Esophagus muscularis mucosa (tissue), 4 donors: Measurements from ENCODE around the gene GCNT1. TPM values are rescaled to one million over a fixed set of nuclear protein-coding genes. Genes with fewer than 3 reads are reported as not detected.
"Not testable (repeated sequence)": the region's sequence is repeated elsewhere in the genome, so short reads cannot be mapped to it uniquely, and the experiment has no call there.

Source experiments
- DNase-seq: peaks from one replicate; pipeline ENCODE4 v3.0.0-alpha.2; 2017; ENCODE audit errors: extremely low spot score
- H3K27ac ChIP-seq, 4 donors: fragments of 200-600 bp; sonication (generic); replicated peaks in 1 of 4; 1 replicate in 3 of 4; 2 replicates in 1 of 4; pipeline ENCODE4 v1.5.1; 2016 to 2019; ENCODE audit warnings: mild to moderate bottlenecking in 1 of 4
- H3K27me3 ChIP-seq, 4 donors: fragments of 200-600 bp; sonication (generic); one replicate each; pipeline versions ENCODE4 v1.5.1 to v1.6.0; 2016 to 2019
- H3K36me3 ChIP-seq, 4 donors: fragments of 200-600 bp; sonication (generic); one replicate each; pipeline ENCODE4 v1.5.1; 2016 to 2019
- H3K4me1 ChIP-seq, 4 donors: fragments of 200-600 bp; sonication (generic); one replicate each; pipeline ENCODE4 v1.5.1; 2016 to 2019
- H3K4me3 ChIP-seq, 4 donors: fragments of 200-600 bp; sonication (generic); 1 replicate in 2 of 4; 2 replicates in 2 of 4; pipeline ENCODE4 v1.5.1; 2016 to 2019; ENCODE audit warnings: mild to moderate bottlenecking in 4 of 4, moderate library complexity in 1 of 4
- H3K9me3 ChIP-seq, 4 donors: fragments of 200-600 bp; sonication (generic); 1 replicate in 3 of 4; 2 replicates in 1 of 4; pipeline ENCODE4 v1.5.1; 2016 to 2019
- EP300 ChIP-seq: sonication (generic); formaldehyde crosslinking; IDR thresholded peaks from one replicate; pipeline ENCODE4 v1.6.1; 2017; ENCODE audit warnings: antibody characterized with exemption
- POLR2A ChIP-seq: fragments of 450-650 bp; IDR thresholded peaks from one replicate; pipeline ENCODE4 v1.6.1; 2017; ENCODE audit warnings: antibody characterized with exemption, moderate library complexity, mild to moderate bottlenecking, low read depth
- POLR2AphosphoS5 ChIP-seq, 2 donors: sonication (generic); formaldehyde crosslinking; IDR thresholded peaks; one replicate each; pipeline ENCODE4 v1.6.1; 2017; ENCODE audit warnings: antibody characterized with exemption in 2 of 2
- WGBS: methylation state at CpG from one replicate; pipeline ENCODE4 v1.1.5; 2018; 5-methylcytosine and 5-hydroxymethylcytosine counted together
- intact Hi-C: fragments of 100-400 bp; cut with DNase I; formaldehyde crosslinking; loops from one replicate; pipeline ENCODE4 v1.15.1; 2023
- total RNA-seq, 4 donors: library from RNA; depleted of rRNA; stranded (reverse); fragments of >200 nt; gene quantifications; one replicate each; pipeline versions ENCODE4 v1.1.0 to v1.2.1, GENCODE V29; 2016
- TF ChIP-seq, protein P1 (sequence below), 3 experiments: fragments of 200-600 bp in 2 of 3; fragments of 450-650 bp in 1 of 3; sonication (generic) in 2 of 3; IDR thresholded peaks; one replicate each; pipeline ENCODE4 v1.5.1; 2017 to 2019; ENCODE audit warnings: antibody characterized with exemption in 3 of 3, mild to moderate bottlenecking in 2 of 3, moderate library complexity in 1 of 3

The GCNT1 gene
- total RNA-seq, 4 donors from 2014 or later = 1.2 to 6.5 (median 3.3) TPM

DNA sequence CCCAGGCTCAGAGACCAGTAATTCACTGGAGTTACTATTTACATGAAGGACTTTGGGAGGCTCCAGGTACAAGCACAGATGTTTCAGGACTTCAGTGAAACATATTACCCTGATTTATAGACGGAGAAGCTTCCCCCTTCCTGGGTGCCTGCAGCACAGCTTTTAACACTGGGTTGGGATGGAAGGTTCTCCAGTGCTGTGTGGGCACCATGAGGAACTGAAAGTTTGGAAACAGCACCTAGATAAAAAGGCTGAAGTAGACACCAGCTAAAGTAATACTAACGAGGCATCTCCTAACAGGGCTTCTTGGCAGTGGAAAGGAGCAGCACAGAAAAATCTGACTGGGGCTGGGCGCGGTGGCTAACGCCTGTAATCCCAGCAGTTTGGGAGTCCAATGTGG lies 70.7 kb downstream of the GCNT1 start:
- Histone ChIP-seq H3K36me3 (no peaks in the 10 kb centered on the region), H3K4me3 (no peak overlapping the region), H3K27me3 (peaks cover 0 to 4% (median 0%) of the 10 kb centered on the region in 4 donors), H3K4me1 (peaks cover 0 to 12% (median 4%) of the 10 kb centered on the region in 4 donors), H3K27ac (no peak overlapping the region), H3K9me3 (no peaks in the 10 kb centered on the region)
- intact Hi-C loops = no loop called here
- no peak for DNase-seq
- 88% methylated on average over 5 of the region's 5 CpGs for WGBS
- TF ChIP-seq POLR2A (no peak), EP300 (no peak), POLR2AphosphoS5 (IDR thresholded peaks at IDR 0.05) (no peak)
- TF ChIP-seq, protein P1, sequence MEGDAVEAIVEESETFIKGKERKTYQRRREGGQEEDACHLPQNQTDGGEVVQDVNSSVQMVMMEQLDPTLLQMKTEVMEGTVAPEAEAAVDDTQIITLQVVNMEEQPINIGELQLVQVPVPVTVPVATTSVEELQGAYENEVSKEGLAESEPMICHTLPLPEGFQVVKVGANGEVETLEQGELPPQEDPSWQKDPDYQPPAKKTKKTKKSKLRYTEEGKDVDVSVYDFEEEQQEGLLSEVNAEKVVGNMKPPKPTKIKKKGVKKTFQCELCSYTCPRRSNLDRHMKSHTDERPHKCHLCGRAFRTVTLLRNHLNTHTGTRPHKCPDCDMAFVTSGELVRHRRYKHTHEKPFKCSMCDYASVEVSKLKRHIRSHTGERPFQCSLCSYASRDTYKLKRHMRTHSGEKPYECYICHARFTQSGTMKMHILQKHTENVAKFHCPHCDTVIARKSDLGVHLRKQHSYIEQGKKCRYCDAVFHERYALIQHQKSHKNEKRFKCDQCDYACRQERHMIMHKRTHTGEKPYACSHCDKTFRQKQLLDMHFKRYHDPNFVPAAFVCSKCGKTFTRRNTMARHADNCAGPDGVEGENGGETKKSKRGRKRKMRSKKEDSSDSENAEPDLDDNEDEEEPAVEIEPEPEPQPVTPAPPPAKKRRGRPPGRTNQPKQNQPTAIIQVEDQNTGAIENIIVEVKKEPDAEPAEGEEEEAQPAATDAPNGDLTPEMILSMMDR (IDR thresholded peaks at IDR 0.05) = no peak

DNA sequence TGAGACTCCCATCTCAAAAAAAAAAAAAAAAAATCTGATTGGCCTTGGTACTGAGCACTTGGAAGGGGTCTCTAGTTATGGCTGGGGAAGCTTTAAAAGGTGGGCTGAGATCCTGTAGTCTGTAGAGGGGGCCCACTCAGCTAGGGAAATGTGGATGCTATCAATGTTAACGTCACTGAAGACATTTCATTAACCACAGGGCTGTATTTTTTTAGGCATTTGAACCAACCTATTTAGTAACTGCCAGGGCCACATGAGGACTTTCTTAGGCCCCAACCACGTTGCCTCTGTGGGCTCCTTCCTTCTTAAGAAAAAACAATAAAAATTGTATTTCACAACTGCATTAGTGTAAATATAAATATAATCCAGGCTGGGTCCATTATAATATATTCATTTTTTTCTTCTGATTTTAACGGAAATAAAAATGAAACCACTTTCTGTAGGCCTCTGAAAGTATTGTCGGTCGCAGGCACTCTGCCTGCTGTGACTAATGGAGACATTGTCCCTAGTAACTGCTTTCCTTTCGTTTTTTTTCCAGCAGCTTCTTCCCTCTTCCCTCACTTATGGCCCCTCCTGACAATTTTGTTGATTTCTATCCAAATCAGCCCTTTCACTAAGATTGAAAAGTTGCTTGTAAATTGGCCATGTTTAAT lies 71.6 kb downstream of the GCNT1 start:
- Histone ChIP-seq H3K4me3 (no peak overlapping the region), H3K27ac (no peak overlapping the region), H3K4me1 (peaks cover 0 to 12% (median 4%) of the 10 kb centered on the region in 4 donors), H3K27me3 (peaks cover 0 to 4% (median 0%) of the 10 kb centered on the region in 4 donors), H3K36me3 (no peaks in the 10 kb centered on the region), H3K9me3 (no peaks in the 10 kb centered on the region)
- TF ChIP-seq, protein P1 (IDR thresholded peaks at IDR 0.05) = no peak
- TF ChIP-seq POLR2A (no peak), POLR2AphosphoS5 (IDR thresholded peaks at IDR 0.05) (no peak), EP300 (no peak)
- WGBS = 46% methylated on average over 6 of the region's 6 CpGs
- DNase-seq = no peak
- intact Hi-C loops = no loop called here

DNA sequence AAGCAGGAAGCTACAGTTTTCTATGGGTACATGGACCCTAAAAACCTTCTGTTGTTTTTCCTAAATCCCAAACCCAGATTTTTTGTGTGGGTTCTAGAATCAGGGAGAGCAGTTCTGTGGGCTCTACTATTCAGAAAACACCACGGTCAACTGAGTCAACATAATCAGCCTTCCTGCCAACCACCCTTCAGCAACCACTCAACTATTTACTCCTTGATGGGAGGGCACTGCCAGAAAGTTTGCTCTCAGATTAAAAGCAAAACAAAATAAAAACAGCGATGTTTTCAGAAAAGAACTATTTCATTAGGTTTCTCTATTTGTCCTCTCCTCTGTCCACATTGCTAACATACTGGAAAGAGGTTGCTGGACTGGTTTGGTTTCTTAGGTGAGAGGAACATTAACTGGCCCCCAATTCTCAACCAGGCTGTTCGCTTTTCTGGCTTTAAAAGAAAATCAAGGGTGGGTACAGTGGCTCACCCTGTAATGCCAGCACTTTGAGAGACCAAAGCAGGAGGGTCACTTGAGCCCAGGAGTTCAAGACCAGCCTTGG lies 72.3 kb downstream of the GCNT1 start:
- 89% methylated on average over 3 of the region's 3 CpGs for WGBS
- TF ChIP-seq, protein P1 (IDR thresholded peaks at IDR 0.05) = no peak
- TF ChIP-seq EP300 (no peak), POLR2AphosphoS5 (IDR thresholded peaks at IDR 0.05) (no peak), POLR2A (no peak)
- no peak for DNase-seq
- Histone ChIP-seq H3K4me1 (peaks cover 0 to 12% (median 4%) of the 10 kb centered on the region in 4 donors), H3K27me3 (peaks cover 0 to 4% (median 0%) of the 10 kb centered on the region in 4 donors), H3K36me3 (no peaks in the 10 kb centered on the region), H3K27ac (no peak overlapping the region), H3K4me3 (no peak overlapping the region), H3K9me3 (no peaks in the 10 kb centered on the region)
- intact Hi-C loops = no loop called here

DNA sequence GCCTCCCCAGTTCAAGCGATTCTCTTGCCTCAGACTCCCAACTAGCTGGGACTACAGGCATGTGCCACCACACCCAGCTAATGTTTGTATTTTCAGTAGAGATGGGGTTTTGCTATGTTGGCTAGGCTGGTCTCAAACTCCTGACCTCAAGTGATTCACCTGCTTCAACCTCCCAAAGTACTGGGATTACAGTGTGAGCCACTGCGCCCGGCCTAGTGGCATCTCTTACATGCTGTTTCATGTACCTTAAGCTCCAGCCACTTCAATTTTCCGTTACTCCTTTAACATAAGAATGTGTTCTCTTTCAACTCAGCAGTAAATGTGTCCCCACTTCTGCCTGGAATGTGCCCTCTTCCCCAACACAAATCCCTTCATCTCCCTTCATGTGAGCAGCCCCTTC lies 73.9 kb downstream of the GCNT1 start:
- intact Hi-C loops, H3K36me3 ChIP-seq: not testable (repeated sequence)

DNA sequence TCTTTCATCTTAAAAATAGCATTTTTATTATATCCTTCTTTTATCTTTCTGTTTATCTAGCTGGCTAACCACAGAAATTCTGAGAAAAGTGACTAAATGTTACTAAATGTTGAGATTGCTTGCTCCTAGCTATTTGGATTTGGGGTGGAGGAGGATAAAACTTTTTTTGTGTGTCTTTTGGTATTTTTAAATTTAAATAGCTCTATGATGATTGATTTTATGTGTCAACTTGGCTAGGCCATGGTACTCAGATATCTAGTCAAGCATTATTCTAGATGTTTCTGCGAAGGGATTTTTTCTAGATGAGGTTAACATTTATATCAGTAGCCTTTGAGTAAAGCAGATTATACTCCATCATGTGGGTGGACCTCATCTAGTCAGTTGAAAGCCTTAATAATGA lies 75.0 kb downstream of the GCNT1 start:
- intact Hi-C loops = no loop called here
- Histone ChIP-seq H3K9me3 (no peaks in the 10 kb centered on the region), H3K36me3 (no peaks in the 10 kb centered on the region), H3K27ac (no peak overlapping the region), H3K4me1 (peaks cover 0 to 20% (median 6%) of the 10 kb centered on the region in 4 donors), H3K4me3 (no peak overlapping the region), H3K27me3 (no peaks in the 10 kb centered on the region)
- DNase-seq = no peak
- TF ChIP-seq EP300 = no peak
- TF ChIP-seq, protein P1 (IDR thresholded peaks at IDR 0.05) = no peak
- no peak for TF ChIP-seq POLR2A
- no peak for TF ChIP-seq POLR2AphosphoS5 (IDR thresholded peaks at IDR 0.05)
- 79% methylated on average over 1 of the region's 1 CpG for WGBS

More for the DNA sequence above, 73.9 kb downstream of the GCNT1 start:
- not testable (repeated sequence) for H3K9me3 ChIP-seq, H3K4me3 ChIP-seq, H3K27me3 ChIP-seq, H3K27ac ChIP-seq, DNase-seq
- WGBS = 98% methylated on average over 4 of the region's 4 CpGs
- H3K4me1 ChIP-seq = peaks cover 0 to 19% (median 6%) of the 10 kb centered on the region in 4 donors
